AG09309 (cell line): Measurements from ENCODE around the gene PIGH.

ENCODE experiments used
- DNase-seq: peaks from one replicate; pipeline ENCODE4 v3.0.0-alpha.2; 2010; ENCODE audit warnings: low read depth
- H3K4me3 ChIP-seq: 2 replicates; pipeline ENCODE4 v1.5.1; 2011; ENCODE audit warnings: mild to moderate bottlenecking, low read depth, low read length, moderate library complexity; ENCODE audit not compliant: control insufficient read depth
- TF ChIP-seq, protein P1 (sequence below): IDR thresholded peaks from 2 replicates; pipeline ENCODE4 v1.5.1; 2011; ENCODE audit warnings: mild to moderate bottlenecking, low read depth, low read length, inconsistent platforms; ENCODE audit not compliant: insufficient read depth, control insufficient read depth; ENCODE audit errors: missing control alignments

The PIGH gene

GRCh38 chr14:67580336-67581171 lies 19.5 kb downstream of the PIGH start:
- no peak overlapping the region for H3K4me3 ChIP-seq
- DNase-seq: no peak
- TF ChIP-seq, protein P1, sequence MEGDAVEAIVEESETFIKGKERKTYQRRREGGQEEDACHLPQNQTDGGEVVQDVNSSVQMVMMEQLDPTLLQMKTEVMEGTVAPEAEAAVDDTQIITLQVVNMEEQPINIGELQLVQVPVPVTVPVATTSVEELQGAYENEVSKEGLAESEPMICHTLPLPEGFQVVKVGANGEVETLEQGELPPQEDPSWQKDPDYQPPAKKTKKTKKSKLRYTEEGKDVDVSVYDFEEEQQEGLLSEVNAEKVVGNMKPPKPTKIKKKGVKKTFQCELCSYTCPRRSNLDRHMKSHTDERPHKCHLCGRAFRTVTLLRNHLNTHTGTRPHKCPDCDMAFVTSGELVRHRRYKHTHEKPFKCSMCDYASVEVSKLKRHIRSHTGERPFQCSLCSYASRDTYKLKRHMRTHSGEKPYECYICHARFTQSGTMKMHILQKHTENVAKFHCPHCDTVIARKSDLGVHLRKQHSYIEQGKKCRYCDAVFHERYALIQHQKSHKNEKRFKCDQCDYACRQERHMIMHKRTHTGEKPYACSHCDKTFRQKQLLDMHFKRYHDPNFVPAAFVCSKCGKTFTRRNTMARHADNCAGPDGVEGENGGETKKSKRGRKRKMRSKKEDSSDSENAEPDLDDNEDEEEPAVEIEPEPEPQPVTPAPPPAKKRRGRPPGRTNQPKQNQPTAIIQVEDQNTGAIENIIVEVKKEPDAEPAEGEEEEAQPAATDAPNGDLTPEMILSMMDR: no peak

DNA sequence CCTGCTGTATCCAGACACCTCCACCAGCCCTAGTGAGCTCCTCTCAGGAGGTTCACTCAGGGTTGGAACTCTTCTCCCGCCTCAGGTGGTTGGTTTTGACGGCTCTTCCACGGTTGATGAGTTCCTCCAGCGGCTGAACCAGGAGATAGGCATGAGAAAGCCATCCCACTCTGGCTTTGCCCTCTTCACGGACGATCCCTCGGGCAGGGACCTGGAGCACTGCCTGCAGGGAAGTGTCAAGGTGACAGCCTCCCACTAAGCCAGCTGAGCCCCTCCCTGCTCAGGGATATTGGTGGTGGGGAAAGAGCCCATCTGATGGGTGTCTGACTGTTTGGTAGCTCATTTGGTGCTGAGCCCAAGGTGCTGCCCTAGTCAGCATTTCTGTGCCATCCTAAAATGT lies 20.4 kb downstream of the PIGH start:
- TF ChIP-seq, protein P1: no peak
- no peak overlapping the region for H3K4me3 ChIP-seq

DNA sequence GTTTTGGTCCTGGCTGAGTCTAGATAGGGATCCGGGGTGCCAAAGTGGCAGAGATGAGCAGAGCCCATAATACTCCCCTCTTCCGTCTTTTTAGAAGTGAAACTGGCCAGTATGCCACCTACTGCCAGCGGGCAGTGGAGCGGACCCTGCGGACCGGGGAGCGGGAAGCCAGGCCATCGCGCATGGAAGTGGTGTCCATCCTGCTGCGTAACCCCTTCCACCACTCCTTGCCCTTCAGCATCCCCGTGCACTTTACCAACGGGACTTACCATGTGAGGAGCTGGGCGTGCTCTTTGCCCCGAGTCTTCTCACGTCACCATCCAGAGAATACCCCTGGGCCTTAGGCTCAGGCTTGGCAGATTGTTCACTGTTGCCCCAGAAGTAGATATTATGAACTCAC lies 21.0 kb downstream of the PIGH start:
- no peak for DNase-seq
- no peak overlapping the region for H3K4me3 ChIP-seq
- TF ChIP-seq, protein P1: no peak

More for the DNA sequence above, 20.4 kb downstream of the PIGH start:
- no peak for DNase-seq

GRCh38 chr14:67577909-67578749 lies 21.9 kb downstream of the PIGH start:
- H3K4me3 ChIP-seq: no peak overlapping the region
- no peak for DNase-seq
- TF ChIP-seq, protein P1: no peak

- H3K4me3 ChIP-seq: no peak overlapping the region
- TF ChIP-seq, protein P1: no peak
- DNase-seq: no peak
Measured at GRCh38 chr14:67577181-67577808, 22.8 kb downstream of the PIGH start.

GRCh38 chr14:67576216-67576955 lies 23.7 kb downstream of the PIGH start:
- DNase-seq: no peak
- H3K4me3 ChIP-seq: no peak overlapping the region
- TF ChIP-seq, protein P1: no peak
